Hepatocyte (in vitro differentiated cells): Measurements from ENCODE around the gene OSBP2.

Source experiments
- CTCF ChIP-seq: fragments of 200-600 bp; sonication (generic); IDR thresholded peaks from 2 replicates; pipeline ENCODE4 v1.5.1; 2016; ENCODE audit warnings: antibody characterized with exemption, mild to moderate bottlenecking; ENCODE audit not compliant: poor library complexity
- EZH2 ChIP-seq: fragments of 200-600 bp; sonication (generic); IDR thresholded peaks from 2 replicates; pipeline ENCODE4 v1.6.1; 2016; ENCODE audit warnings: antibody characterized with exemption, mild to moderate bottlenecking, borderline replicate concordance

DNA sequence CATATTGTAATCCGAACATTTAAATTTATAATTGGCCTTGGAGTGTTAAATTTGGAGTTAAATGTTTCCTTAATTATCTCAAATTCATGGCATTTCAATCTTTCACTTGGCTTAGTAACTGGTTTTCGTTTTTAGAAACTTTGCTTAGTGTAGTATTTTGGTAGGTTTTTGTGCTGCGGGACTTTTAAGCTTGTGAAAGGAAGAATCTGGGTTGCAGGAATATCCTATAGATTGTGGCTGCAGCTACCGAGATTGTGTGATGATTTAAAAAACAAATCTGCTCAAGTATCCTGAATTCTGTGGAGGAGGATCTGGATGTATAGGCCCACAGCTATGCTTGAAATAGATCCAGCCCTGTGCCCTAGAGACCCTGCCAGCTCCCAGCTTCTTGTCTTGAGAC lies 27.1 kb downstream of the OSBP2 start:
- TF ChIP-seq CTCF (no peak), EZH2 (no peak)
